ENCODE data around the gene RAB3IL1. TPM values are rescaled to one million over a fixed set of nuclear protein-coding genes. Genes with fewer than 3 reads are reported as not detected.

The RAB3IL1 gene
- polyA plus RNA-seq, 4 donors = 0.45 to 29.9 (median 7.2) TPM

GRCh38 chr11:61892085-61892370, 25.3 kb downstream of the RAB3IL1 start:
- Histone ChIP-seq H3K27me3 (ENCODE audit: control insufficient read depth in 3 of 3, insufficient read depth in 3 of 3, low read length in 3 of 3) (no peaks in the 10 kb centered on the region), H3K9me3 (ENCODE audit: control insufficient read depth in 2 of 2, insufficient read depth in 1 of 2, low read depth in 1 of 2, low read length in 1 of 2) (no peaks in the 10 kb centered on the region), H3K27ac (ENCODE audit: low read depth in 1 of 3, low read length in 2 of 3) (no peak overlapping the region), H3K4me1 (ENCODE audit: control insufficient read depth in 3 of 3, insufficient read depth in 2 of 3, low read depth in 1 of 3, low read length in 2 of 3) (peaks cover 0 to 8% (median 0%) of the 10 kb centered on the region in 3 donors), H3K36me3 (ENCODE audit: control insufficient read depth in 3 of 3, insufficient read depth in 2 of 3, low read depth in 1 of 3, low read length in 3 of 3) (peaks cover 0 to 15% (median 0%) of the 10 kb centered on the region in 3 donors), H3K4me3 (ENCODE audit: low read depth in 1 of 3, low read length in 3 of 3) (peak overlapping the region in 2 of 3 donors; percentile 57 to 75)
- 5 to 16% (median 8%) methylated on average over 9 to 12 of the region's 12 CpGs for WGBS, 3 donors
- FAIRE-seq (no peak), DNase-seq (no peak)

GRCh38 chr11:61891331-61892084, 25.9 kb downstream of the RAB3IL1 start, which contains the start of gene FADS3:
FADS3 (minus strand) TSS chr11:61891545; CDS start chr11:61891381, 164 bp downstream.
- H3K27ac ChIP-seq (ENCODE audit: low read depth in 1 of 3, low read length in 2 of 3) = peak within 1 kb of the TSS in 2 of 3 donors; percentile 45 to 80
- peaks cover 0 to 10% (median 0%) of the 10 kb centered on the region in 3 donors for H3K36me3 ChIP-seq (ENCODE audit: control insufficient read depth in 3 of 3, insufficient read depth in 2 of 3, low read depth in 1 of 3, low read length in 3 of 3)
- DNase-seq (peak; percentile 90 to 91), FAIRE-seq (no peak)
- no peaks in the 10 kb centered on the region for H3K27me3 ChIP-seq (ENCODE audit: control insufficient read depth in 3 of 3, insufficient read depth in 3 of 3, low read length in 3 of 3)
- H3K4me3 ChIP-seq (ENCODE audit: low read depth in 1 of 3, low read length in 3 of 3) = peak within 1 kb of the TSS; percentile 28 to 75 (median 63)
- 1% methylated on average over 50 to 96 of the region's 96 CpGs for WGBS, 3 donors
- peaks cover 0 to 4% of the 10 kb centered on the region in 2 donors for H3K9me3 ChIP-seq (ENCODE audit: control insufficient read depth in 2 of 2, insufficient read depth in 1 of 2, low read depth in 1 of 2, low read length in 1 of 2)
- peaks cover 0 to 8% (median 0%) of the 10 kb centered on the region in 3 donors for H3K4me1 ChIP-seq (ENCODE audit: control insufficient read depth in 3 of 3, insufficient read depth in 2 of 3, low read depth in 1 of 3, low read length in 2 of 3)

GRCh38 chr11:61890529-61891330, 26.6 kb downstream of the RAB3IL1 start:
- FAIRE-seq (no peak), DNase-seq (peak; percentile 14 to 31)
- Histone ChIP-seq H3K9me3 (ENCODE audit: control insufficient read depth in 2 of 2, insufficient read depth in 1 of 2, low read depth in 1 of 2, low read length in 1 of 2) (peaks cover 0 to 7% of the 10 kb centered on the region in 2 donors), H3K27ac (ENCODE audit: low read depth in 1 of 3, low read length in 2 of 3) (peak overlapping the region in 2 of 3 donors; percentile 45 to 80), H3K27me3 (ENCODE audit: control insufficient read depth in 3 of 3, insufficient read depth in 3 of 3, low read length in 3 of 3) (no peaks in the 10 kb centered on the region), H3K36me3 (ENCODE audit: control insufficient read depth in 3 of 3, insufficient read depth in 2 of 3, low read depth in 1 of 3, low read length in 3 of 3) (peaks cover 0 to 4% (median 0%) of the 10 kb centered on the region in 3 donors), H3K4me1 (ENCODE audit: control insufficient read depth in 3 of 3, insufficient read depth in 2 of 3, low read depth in 1 of 3, low read length in 2 of 3) (peaks cover 0 to 8% (median 0%) of the 10 kb centered on the region in 3 donors), H3K4me3 (ENCODE audit: low read depth in 1 of 3, low read length in 3 of 3) (peak overlapping the region; percentile 28 to 75 (median 63))
- WGBS, 3 donors = 0 to 2% (median 2%) methylated on average over 26 to 38 of the region's 38 CpGs

- 90 to 96% (median 93%) methylated on average over 10 of the region's 10 CpGs for WGBS, 3 donors
- Histone ChIP-seq H3K27me3 (ENCODE audit: control insufficient read depth in 3 of 3, insufficient read depth in 3 of 3, low read length in 3 of 3) (no peaks in the 10 kb centered on the region), H3K36me3 (ENCODE audit: control insufficient read depth in 3 of 3, insufficient read depth in 2 of 3, low read depth in 1 of 3, low read length in 3 of 3) (peaks cover 0 to 4% (median 0%) of the 10 kb centered on the region in 3 donors), H3K4me3 (ENCODE audit: low read depth in 1 of 3, low read length in 3 of 3) (no peak overlapping the region), H3K9me3 (ENCODE audit: control insufficient read depth in 2 of 2, insufficient read depth in 1 of 2, low read depth in 1 of 2, low read length in 1 of 2) (peaks cover 0 to 7% of the 10 kb centered on the region in 2 donors), H3K4me1 (ENCODE audit: control insufficient read depth in 3 of 3, insufficient read depth in 2 of 3, low read depth in 1 of 3, low read length in 2 of 3) (peaks cover 0 to 8% (median 0%) of the 10 kb centered on the region in 3 donors), H3K27ac (ENCODE audit: low read depth in 1 of 3, low read length in 2 of 3) (no peak overlapping the region)
- FAIRE-seq (no peak), DNase-seq (no peak)
Observed at GRCh38 chr11:61889831-61890230, 27.5 kb downstream of the RAB3IL1 start.

GRCh38 chr11:61888590-61888989, 28.8 kb downstream of the RAB3IL1 start:
- Histone ChIP-seq H3K27ac (ENCODE audit: low read depth in 1 of 3, low read length in 2 of 3) (peak overlapping the region in 1 of 3 donors; percentile 40), H3K4me3 (ENCODE audit: low read depth in 1 of 3, low read length in 3 of 3) (no peak overlapping the region), H3K27me3 (ENCODE audit: control insufficient read depth in 3 of 3, insufficient read depth in 3 of 3, low read length in 3 of 3) (no peaks in the 10 kb centered on the region), H3K4me1 (ENCODE audit: control insufficient read depth in 3 of 3, insufficient read depth in 2 of 3, low read depth in 1 of 3, low read length in 2 of 3) (peaks cover 0 to 8% (median 0%) of the 10 kb centered on the region in 3 donors), H3K9me3 (ENCODE audit: control insufficient read depth in 2 of 2, insufficient read depth in 1 of 2, low read depth in 1 of 2, low read length in 1 of 2) (peaks cover 0 to 7% of the 10 kb centered on the region in 2 donors), H3K36me3 (ENCODE audit: control insufficient read depth in 3 of 3, insufficient read depth in 2 of 3, low read depth in 1 of 3, low read length in 3 of 3) (peaks cover 0 to 4% (median 0%) of the 10 kb centered on the region in 3 donors)
- FAIRE-seq = no peak
- no peak for DNase-seq
- WGBS, 3 donors = 92 to 95% (median 94%) methylated on average over 12 of the region's 12 CpGs

GRCh38 chr11:61887839-61888494, 29.4 kb downstream of the RAB3IL1 start:
- no peak for FAIRE-seq

GRCh38 chr11:61886643-61887042, 30.7 kb downstream of the RAB3IL1 start:
- 93 to 95% (median 93%) methylated on average over 3 of the region's 3 CpGs for WGBS, 3 donors
- Histone ChIP-seq H3K4me3 (ENCODE audit: low read depth in 1 of 3, low read length in 3 of 3) (no peak overlapping the region), H3K9me3 (ENCODE audit: control insufficient read depth in 2 of 2, insufficient read depth in 1 of 2, low read depth in 1 of 2, low read length in 1 of 2) (peaks cover 0 to 7% of the 10 kb centered on the region in 2 donors), H3K36me3 (ENCODE audit: control insufficient read depth in 3 of 3, insufficient read depth in 2 of 3, low read depth in 1 of 3, low read length in 3 of 3) (peaks cover 0 to 4% (median 0%) of the 10 kb centered on the region in 3 donors), H3K27me3 (ENCODE audit: control insufficient read depth in 3 of 3, insufficient read depth in 3 of 3, low read length in 3 of 3) (no peaks in the 10 kb centered on the region), H3K27ac (ENCODE audit: low read depth in 1 of 3, low read length in 2 of 3) (no peak overlapping the region), H3K4me1 (ENCODE audit: control insufficient read depth in 3 of 3, insufficient read depth in 2 of 3, low read depth in 1 of 3, low read length in 2 of 3) (peaks cover 0 to 8% (median 0%) of the 10 kb centered on the region in 3 donors)
- no peak for FAIRE-seq
- no peak for DNase-seq

More at GRCh38 chr11:61887839-61888494, 29.4 kb downstream of the RAB3IL1 start:
- Histone ChIP-seq H3K4me1 (ENCODE audit: control insufficient read depth in 3 of 3, insufficient read depth in 2 of 3, low read depth in 1 of 3, low read length in 2 of 3) (peaks cover 0 to 8% (median 0%) of the 10 kb centered on the region in 3 donors), H3K27ac (ENCODE audit: low read depth in 1 of 3, low read length in 2 of 3) (peak overlapping the region in 1 of 3 donors; percentile 45), H3K4me3 (ENCODE audit: low read depth in 1 of 3, low read length in 3 of 3) (no peak overlapping the region), H3K36me3 (ENCODE audit: control insufficient read depth in 3 of 3, insufficient read depth in 2 of 3, low read depth in 1 of 3, low read length in 3 of 3) (peaks cover 0 to 4% (median 0%) of the 10 kb centered on the region in 3 donors), H3K27me3 (ENCODE audit: control insufficient read depth in 3 of 3, insufficient read depth in 3 of 3, low read length in 3 of 3) (no peaks in the 10 kb centered on the region), H3K9me3 (ENCODE audit: control insufficient read depth in 2 of 2, insufficient read depth in 1 of 2, low read depth in 1 of 2, low read length in 1 of 2) (peaks cover 0 to 7% of the 10 kb centered on the region in 2 donors)
- no peak for DNase-seq
- 77 to 91% (median 79%) methylated on average over 7 of the region's 7 CpGs for whole genome bisulfite sequencing, 3 donors
